Adrenal gland (tissue), 12 donors: ENCODE data around the gene CEP83. TPM values are rescaled to one million over a fixed set of nuclear protein-coding genes. Genes with fewer than 3 reads are reported as not detected.
"Not testable (repeated sequence)": the region's sequence is repeated elsewhere in the genome, so short reads cannot be mapped to it uniquely, and the experiment has no call there.

Source experiments
- DNase-seq, 7 donors: peaks; one replicate each; pipeline ENCODE4 v3.0.0-alpha.2; 2019 to 2020
- H3K27ac ChIP-seq, 5 donors: fragments of 200-600 bp; sonication (generic) in 4 of 5; 1 replicate in 3 of 5; 2 replicates in 2 of 5; pipeline versions ENCODE4 v1.5.1 to v1.8.0; 2016 to 2020; ENCODE audit warnings: mild to moderate bottlenecking in 1 of 5
- H3K27me3 ChIP-seq: fragments of 200-600 bp; 2 replicates; pipeline ENCODE4 v1.8.0; 2021
- H3K36me3 ChIP-seq, 2 donors: fragments of 200-600 bp; replicated peaks in 1 of 2; 1 replicate in 1 of 2; 2 replicates in 1 of 2; pipeline versions ENCODE4 v1.5.1 to v1.8.0; 2018 to 2022
- H3K4me1 ChIP-seq, 2 donors: fragments of 200-600 bp; replicated peaks in 1 of 2; 1 replicate in 1 of 2; 2 replicates in 1 of 2; pipeline versions ENCODE4 v1.5.1 to v1.8.0; 2018 to 2021
- H3K4me3 ChIP-seq, 4 donors: fragments of 200-600 bp; sonication (generic) in 3 of 4; one replicate each; pipeline ENCODE4 v1.5.1; 2016 to 2018
- H3K9me3 ChIP-seq, 3 donors: fragments of 200-600 bp; sonication (generic) in 1 of 3; replicated peaks in 1 of 3; 1 replicate in 2 of 3; 2 replicates in 1 of 3; pipeline versions ENCODE4 v1.5.1 to v1.8.0; 2016 to 2021
- POLR2A ChIP-seq, 2 donors: fragments of 450-650 bp; IDR thresholded peaks; one replicate each; pipeline ENCODE4 v1.6.1; 2017; ENCODE audit warnings: antibody characterized with exemption in 2 of 2, mild to moderate bottlenecking in 2 of 2, moderate library complexity in 1 of 2
- WGBS, 4 donors: extraction: QIAGEN DNeasy Blood & Tissue Kit in 2 of 4; methylation state at CpG; one replicate each; pipeline versions ENCODE4 v1.1.5 to v1.1.7; 2013 to 2017; 5-methylcytosine and 5-hydroxymethylcytosine counted together
- intact Hi-C, 2 donors: fragments of 100-400 bp; cut with DNase I; formaldehyde crosslinking; loops; one replicate each; pipeline versions ENCODE4 v1.14.1 to v1.15.0; 2022 to 2023
- polyA plus RNA-seq, 3 donors: library from polyadenylated mRNA; stranded (reverse); fragments of 200-250 nt in 2 of 3; fragments of 350-450 nt in 1 of 3; fragmentation: Illumina TruSeq in 1 of 3; extraction: RNeasy Lipid Tissue Mini Kit (QIAGEN cat#74804) in 1 of 3; gene quantifications; one replicate each; pipeline ENCODE4 v1.2.3, GENCODE V29; 2013 to 2014
- total RNA-seq, 9 donors: library from RNA; depleted of rRNA in 4 of 9; stranded (reverse); fragments of >200 nt in 4 of 9; fragments of 120-200 nt in 1 of 9; fragmentation: NEBNext Ultra II Directional in 1 of 9; extraction: Animal tissue kit (Norgen Biotek cat#: 25700) in 1 of 9; gene quantifications; one replicate each; pipeline versions ENCODE4 v1.1.0 to v1.2.4, GENCODE V29; 2013 to 2023
- TF ChIP-seq, protein P1 (sequence below), 6 experiments: fragments of 450-650 bp in 4 of 6; fragments of 200-600 bp in 2 of 6; sonication (generic) in 1 of 6; IDR thresholded peaks; 1 replicate in 5 of 6; 2 replicates in 1 of 6; pipeline versions ENCODE4 v1.5.1 to v1.8.0; 2016 to 2021; ENCODE audit warnings: antibody characterized with exemption in 6 of 6, mild to moderate bottlenecking in 2 of 6, moderate library complexity in 1 of 6
- donor health status: healthy with polysubstance abuse.
- donor health status: Bipolar disorder and iron deficiency.
- donor health status: DM: yes; HTN: yes; CAD: no.
- donor health status: DM: no; HTN: no; CAD: no.
- donor health status: DM: no; HTN: no; CAD: no.
- donor health status: DM: yes; HTN: yes; CAD: no.

The CEP83 gene
- total and polyA plus RNA-seq, 12 donors: 7.8 to 30.4 (median 18.4) TPM

DNA sequence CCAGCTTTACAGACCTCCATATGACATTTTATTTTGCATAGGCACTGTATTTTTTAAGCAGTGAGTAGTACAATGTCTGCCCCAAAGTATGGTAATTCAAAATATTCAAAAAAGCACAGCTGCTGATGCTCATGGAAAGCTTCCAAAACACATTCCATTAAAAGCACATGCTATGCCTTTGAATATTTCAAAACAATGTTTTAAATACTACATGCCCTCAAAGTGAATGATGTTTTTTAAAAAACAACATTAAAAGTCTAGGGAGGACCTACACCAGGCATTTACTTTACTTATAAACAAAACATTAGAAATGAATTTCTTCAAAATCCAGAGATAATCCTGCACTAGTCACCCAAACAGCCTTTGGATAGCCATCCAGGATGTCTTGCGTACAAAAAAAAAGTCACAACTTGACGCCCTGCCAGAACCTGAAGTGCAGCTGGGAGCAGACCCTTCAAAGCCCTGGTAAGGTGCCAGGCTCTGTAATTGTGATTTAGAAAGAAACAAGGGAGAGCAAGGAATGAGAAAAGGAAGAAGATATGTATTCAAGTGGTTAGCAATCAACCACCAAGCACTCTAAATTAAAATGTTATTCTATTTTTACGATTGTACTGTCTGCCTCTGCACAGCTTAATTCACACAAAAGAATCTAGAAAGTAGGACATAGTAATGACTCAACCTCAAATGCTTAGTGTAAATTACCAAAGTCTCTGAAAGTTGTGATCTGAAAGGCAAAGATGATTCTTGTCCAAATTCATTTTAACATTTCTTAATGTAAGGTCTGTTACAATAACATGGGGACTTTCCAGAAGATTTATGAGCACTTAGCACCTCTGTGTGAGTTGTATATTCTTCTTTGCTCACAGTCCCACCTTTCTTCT is 31.9 kb downstream of the CEP83 start:
- H3K9me3 ChIP-seq: peaks cover 0 to 18% (median 7%) of the 10 kb centered on the region in 3 donors

DNA sequence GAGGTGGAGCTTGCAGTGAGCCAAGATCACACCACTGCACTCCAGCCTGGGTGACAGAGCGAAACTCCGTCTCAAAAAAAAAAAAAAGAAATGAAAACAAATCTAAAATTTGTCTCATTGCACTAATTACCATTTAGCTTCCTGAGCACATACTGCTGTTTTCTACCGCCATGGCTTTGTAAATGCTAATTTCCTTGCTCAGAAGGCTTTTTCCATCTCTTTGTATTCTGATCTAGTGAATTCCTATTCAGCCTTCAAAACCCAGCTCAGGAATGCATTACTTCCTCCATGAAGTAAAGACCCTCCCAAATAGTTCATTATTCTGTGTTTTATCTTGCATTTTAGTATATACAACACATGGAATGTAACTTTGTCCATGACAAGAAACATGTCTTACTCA is 33.6 kb downstream of the CEP83 start:
- no peaks in the 10 kb centered on the region for H3K36me3 ChIP-seq
- H3K27me3 ChIP-seq: no peaks in the 10 kb centered on the region
- H3K9me3 ChIP-seq: peaks cover 0 to 28% (median 7%) of the 10 kb centered on the region in 3 donors
- no peak for TF ChIP-seq POLR2A (IDR thresholded peaks at IDR 0.05)
- TF ChIP-seq, protein P1, sequence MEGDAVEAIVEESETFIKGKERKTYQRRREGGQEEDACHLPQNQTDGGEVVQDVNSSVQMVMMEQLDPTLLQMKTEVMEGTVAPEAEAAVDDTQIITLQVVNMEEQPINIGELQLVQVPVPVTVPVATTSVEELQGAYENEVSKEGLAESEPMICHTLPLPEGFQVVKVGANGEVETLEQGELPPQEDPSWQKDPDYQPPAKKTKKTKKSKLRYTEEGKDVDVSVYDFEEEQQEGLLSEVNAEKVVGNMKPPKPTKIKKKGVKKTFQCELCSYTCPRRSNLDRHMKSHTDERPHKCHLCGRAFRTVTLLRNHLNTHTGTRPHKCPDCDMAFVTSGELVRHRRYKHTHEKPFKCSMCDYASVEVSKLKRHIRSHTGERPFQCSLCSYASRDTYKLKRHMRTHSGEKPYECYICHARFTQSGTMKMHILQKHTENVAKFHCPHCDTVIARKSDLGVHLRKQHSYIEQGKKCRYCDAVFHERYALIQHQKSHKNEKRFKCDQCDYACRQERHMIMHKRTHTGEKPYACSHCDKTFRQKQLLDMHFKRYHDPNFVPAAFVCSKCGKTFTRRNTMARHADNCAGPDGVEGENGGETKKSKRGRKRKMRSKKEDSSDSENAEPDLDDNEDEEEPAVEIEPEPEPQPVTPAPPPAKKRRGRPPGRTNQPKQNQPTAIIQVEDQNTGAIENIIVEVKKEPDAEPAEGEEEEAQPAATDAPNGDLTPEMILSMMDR (IDR thresholded peaks at IDR 0.05): no peak
- intact Hi-C loops: no loop called here
- WGBS, 4 donors: 94 to 100% (median 97%) methylated on average over 3 of the region's 3 CpGs
- no peak overlapping the region for H3K27ac ChIP-seq
- DNase-seq: no peak
- H3K4me1 ChIP-seq: peaks cover 3 to 18% of the 10 kb centered on the region in 2 donors
- H3K4me3 ChIP-seq: no peak overlapping the region

More for the DNA sequence above, 31.9 kb downstream of the CEP83 start:
- Histone ChIP-seq H3K36me3 (no peaks in the 10 kb centered on the region), H3K27me3 (no peaks in the 10 kb centered on the region), H3K4me3 (peak overlapping the region in 1 of 4 donors; percentile 31), H3K4me1 (peaks cover 3 to 18% of the 10 kb centered on the region in 2 donors), H3K27ac (peak overlapping the region in 3 of 5 donors; percentile 36 to 50 (median 38))
- TF ChIP-seq POLR2A (IDR thresholded peaks at IDR 0.05): no peak
- TF ChIP-seq, protein P1 (IDR thresholded peaks at IDR 0.05): no peak
- WGBS, 4 donors: 12 to 18% (median 15%) methylated on average over 3 of the region's 3 CpGs
- DNase-seq: peak; percentile 48 to 81 (median 73)
- intact Hi-C loops: no loop called here

DNA sequence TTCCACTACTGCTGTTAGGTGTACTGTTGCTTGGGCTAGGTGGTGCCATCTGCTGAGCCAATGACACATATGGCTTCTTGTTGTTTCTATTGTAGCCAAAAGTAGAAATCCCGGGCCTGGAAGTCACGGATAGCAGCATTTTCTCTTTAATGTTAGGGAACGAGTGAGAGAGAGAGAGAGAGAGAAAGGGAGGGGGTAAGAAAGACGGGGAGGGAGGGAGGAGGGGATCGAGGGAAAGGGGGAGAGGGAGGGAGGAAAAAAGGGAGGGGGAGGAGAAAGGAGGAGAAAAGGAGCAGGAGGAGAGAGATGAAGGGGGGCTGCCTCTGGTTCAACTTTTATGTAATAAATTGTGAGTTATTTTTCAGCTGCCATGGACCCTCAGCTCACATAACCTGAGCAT is 34.8 kb downstream of the CEP83 start:
- DNase-seq, H3K36me3 ChIP-seq, H3K27ac ChIP-seq, H3K27me3 ChIP-seq, H3K4me3 ChIP-seq, intact Hi-C loops: not testable (repeated sequence)
- peaks cover 3 to 18% of the 10 kb centered on the region in 2 donors for H3K4me1 ChIP-seq
- WGBS, 4 donors: 93 to 99% (median 96%) methylated on average over 5 of the region's 5 CpGs
- peaks cover 0 to 18% (median 0%) of the 10 kb centered on the region in 3 donors for H3K9me3 ChIP-seq

DNA sequence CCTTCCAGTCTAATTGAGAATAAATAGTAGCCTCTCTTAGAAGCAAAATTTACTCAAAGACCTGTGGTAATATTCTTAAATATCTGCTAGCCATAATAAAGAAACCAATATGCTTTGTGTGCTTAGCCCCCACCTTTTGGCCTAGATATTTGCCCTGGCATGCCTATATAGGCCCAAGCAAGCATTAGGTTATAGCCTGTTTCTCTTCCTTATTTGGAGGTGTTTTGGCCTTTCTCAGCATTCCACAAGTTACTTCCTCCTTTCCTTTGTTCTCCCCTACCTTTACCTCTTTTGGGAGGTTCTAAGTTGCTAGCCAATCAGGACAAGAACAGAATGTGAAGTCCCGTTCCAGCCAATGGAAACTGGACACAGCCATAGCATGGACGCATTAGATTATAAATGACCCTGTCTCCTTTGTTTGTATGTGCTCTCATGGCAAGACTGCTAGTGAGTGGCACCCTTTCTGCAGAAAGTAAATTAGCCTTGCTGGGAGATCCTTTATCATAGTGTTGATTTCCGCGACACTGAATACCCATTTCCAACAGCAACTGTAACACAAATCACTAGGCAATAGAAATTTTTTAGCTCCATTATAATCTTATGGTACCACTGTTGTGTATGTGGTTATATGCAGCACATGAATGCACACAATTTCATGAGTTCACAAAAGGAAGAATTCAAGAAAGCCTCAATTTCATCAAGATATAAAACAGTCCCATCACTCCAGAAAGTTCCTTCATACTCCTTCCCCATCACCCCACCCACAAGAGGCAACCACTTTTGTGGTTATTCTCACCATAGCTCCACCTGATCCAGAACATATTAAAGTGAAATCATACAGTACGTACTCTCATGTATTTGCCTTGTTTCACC is 37.6 kb downstream of the CEP83 start:
- WGBS, 4 donors: 98 to 99% (median 98%) methylated on average over 5 of the region's 5 CpGs
- no peaks in the 10 kb centered on the region for H3K36me3 ChIP-seq
- TF ChIP-seq, protein P1 (IDR thresholded peaks at IDR 0.05): no peak
- TF ChIP-seq POLR2A (IDR thresholded peaks at IDR 0.05): no peak
- intact Hi-C loops: no loop called here
- DNase-seq: no peak
- no peak overlapping the region for H3K4me3 ChIP-seq
- H3K4me1 ChIP-seq: peaks cover 0 to 3% of the 10 kb centered on the region in 2 donors
- no peaks in the 10 kb centered on the region for H3K27me3 ChIP-seq
- H3K27ac ChIP-seq: no peak overlapping the region
- H3K9me3 ChIP-seq: peaks cover 0 to 18% (median 0%) of the 10 kb centered on the region in 3 donors
